Esophagus muscularis mucosa (tissue), 3 donors: ENCODE data around the gene MAPK8.

Experiments used
- POLR2A ChIP-seq: fragments of 450-650 bp; IDR thresholded peaks from one replicate; pipeline ENCODE4 v1.6.1; 2017; ENCODE audit warnings: antibody characterized with exemption, moderate library complexity, mild to moderate bottlenecking, low read depth
- POLR2AphosphoS5 ChIP-seq, 2 donors: sonication (generic); formaldehyde crosslinking; IDR thresholded peaks; one replicate each; pipeline ENCODE4 v1.6.1; 2017; ENCODE audit warnings: antibody characterized with exemption in 2 of 2
- TF ChIP-seq, protein P1 (sequence below), 3 experiments: fragments of 200-600 bp in 2 of 3; fragments of 450-650 bp in 1 of 3; sonication (generic) in 2 of 3; IDR thresholded peaks; one replicate each; pipeline ENCODE4 v1.5.1; 2017 to 2019; ENCODE audit warnings: antibody characterized with exemption in 3 of 3, mild to moderate bottlenecking in 2 of 3, moderate library complexity in 1 of 3

DNA sequence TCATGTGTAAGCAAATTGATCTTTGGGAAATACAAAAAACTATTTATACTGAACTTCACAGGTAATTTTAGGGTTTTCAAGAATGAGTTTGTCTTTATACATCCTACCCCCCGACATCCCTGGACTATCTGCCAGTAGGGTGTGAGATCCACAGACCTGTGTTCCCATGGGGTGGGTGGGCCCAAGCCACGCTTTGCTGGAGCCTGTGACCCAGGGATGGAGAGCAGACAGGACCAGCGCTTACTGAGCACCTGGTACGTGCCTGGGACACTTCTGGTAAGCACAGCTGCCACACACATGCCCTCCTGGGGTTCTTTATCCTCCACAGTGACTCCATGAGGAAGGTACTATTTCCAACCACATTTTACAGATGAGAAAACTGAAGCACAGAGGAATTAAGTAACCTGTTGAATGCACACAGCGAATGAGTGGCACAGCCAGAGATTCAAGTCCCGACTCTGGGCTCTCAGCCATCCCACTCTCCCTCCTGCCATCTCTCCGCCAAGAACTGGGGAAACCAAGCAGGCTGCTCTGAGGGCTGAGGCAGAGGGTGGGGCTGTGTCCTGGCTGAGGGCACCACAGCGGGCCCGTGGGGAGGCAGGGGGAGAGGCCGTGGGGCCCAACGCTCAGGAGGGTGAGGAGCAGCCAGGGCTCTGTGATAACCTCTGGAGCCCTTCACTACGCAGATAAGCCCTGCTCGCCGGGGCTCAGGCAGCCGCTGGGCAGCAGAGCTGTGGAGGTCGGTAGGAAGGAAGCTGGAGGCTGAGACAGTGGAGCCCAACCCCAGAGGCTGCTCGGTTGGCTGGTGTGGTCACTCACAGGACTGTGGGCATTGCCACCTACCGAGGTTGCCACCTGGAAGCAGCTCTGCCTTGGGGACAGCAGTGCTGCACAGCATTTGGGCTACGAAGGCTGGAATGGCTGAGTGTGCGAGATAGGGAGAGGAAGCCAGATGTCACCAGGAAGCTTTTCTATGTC, 174.2 kb downstream of the MAPK8 start:
- TF ChIP-seq, protein P1, sequence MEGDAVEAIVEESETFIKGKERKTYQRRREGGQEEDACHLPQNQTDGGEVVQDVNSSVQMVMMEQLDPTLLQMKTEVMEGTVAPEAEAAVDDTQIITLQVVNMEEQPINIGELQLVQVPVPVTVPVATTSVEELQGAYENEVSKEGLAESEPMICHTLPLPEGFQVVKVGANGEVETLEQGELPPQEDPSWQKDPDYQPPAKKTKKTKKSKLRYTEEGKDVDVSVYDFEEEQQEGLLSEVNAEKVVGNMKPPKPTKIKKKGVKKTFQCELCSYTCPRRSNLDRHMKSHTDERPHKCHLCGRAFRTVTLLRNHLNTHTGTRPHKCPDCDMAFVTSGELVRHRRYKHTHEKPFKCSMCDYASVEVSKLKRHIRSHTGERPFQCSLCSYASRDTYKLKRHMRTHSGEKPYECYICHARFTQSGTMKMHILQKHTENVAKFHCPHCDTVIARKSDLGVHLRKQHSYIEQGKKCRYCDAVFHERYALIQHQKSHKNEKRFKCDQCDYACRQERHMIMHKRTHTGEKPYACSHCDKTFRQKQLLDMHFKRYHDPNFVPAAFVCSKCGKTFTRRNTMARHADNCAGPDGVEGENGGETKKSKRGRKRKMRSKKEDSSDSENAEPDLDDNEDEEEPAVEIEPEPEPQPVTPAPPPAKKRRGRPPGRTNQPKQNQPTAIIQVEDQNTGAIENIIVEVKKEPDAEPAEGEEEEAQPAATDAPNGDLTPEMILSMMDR (IDR thresholded peaks at IDR 0.05): no peak
- TF ChIP-seq POLR2A (no peak), POLR2AphosphoS5 (IDR thresholded peaks at IDR 0.05) (no peak)
